Mucosa of descending colon (tissue), 3 donors: ENCODE data around the gene GPR158. TPM values are rescaled to one million over a fixed set of nuclear protein-coding genes. Genes with fewer than 3 reads are reported as not detected.

Source experiments
- ATAC-seq: fragments of 200-7000 bp; cut with Tn5 transposase; one replicate; pipeline ENCODE4 v1.9.1; 2020; ENCODE audit warnings: mild to moderate bottlenecking, moderate library complexity
- DNase-seq, 3 donors: peaks; one replicate each; pipeline ENCODE4 v3.0.0-alpha.2; 2020
- H3K36me3 ChIP-seq: fragments of 200-600 bp; one replicate; pipeline ENCODE4 v1.8.0; 2021; ENCODE audit warnings: low read depth, mild to moderate bottlenecking
- H3K4me1 ChIP-seq: fragments of 200-600 bp; one replicate; pipeline ENCODE4 v1.8.0; 2021; ENCODE audit warnings: low read depth, mild to moderate bottlenecking
- H3K4me3 ChIP-seq: fragments of 200-600 bp; one replicate; pipeline ENCODE4 v1.8.0; 2021; ENCODE audit warnings: mild to moderate bottlenecking
- H3K9me3 ChIP-seq: fragments of 200-600 bp; one replicate; pipeline ENCODE4 v1.8.0; 2021; ENCODE audit warnings: mild to moderate bottlenecking
- intact Hi-C, 2 donors: fragments of 100-400 bp; cut with DNase I in 1 of 2; cut with micrococcal nuclease in 1 of 2; formaldehyde crosslinking; loops; one replicate each; pipeline versions ENCODE4 v1.11.0 to v1.11.1; 2022; cut with DNase I, micrococcal nuclease
- total RNA-seq, 3 donors: library from RNA; stranded (reverse); fragmentation: NEBNext Ultra II Directional in 2 of 3; extraction: Animal tissue kit (Norgen Biotek cat#: 25700) in 2 of 3; gene quantifications; one replicate each; pipeline versions ENCODE4 v1.2.1 to v1.2.4, GENCODE V29; 2021 to 2023
- TF ChIP-seq, protein P1 (sequence below): fragments of 200-600 bp; IDR thresholded peaks from one replicate; pipeline ENCODE4 v1.8.0; 2022; ENCODE audit warnings: antibody characterized with exemption, mild to moderate bottlenecking
- donor health status: DM: no; HTN: no; CAD: no; lungs with moderate emphysema.
- donor health status: DM: no; HTN: no; CAD: no.
- donor health status: DM: no; HTN: yes; CAD: no.

The GPR158 gene
- total RNA-seq, 3 donors from 2014 or later = 0.20 to 0.51 (median 0.24) TPM

DNA sequence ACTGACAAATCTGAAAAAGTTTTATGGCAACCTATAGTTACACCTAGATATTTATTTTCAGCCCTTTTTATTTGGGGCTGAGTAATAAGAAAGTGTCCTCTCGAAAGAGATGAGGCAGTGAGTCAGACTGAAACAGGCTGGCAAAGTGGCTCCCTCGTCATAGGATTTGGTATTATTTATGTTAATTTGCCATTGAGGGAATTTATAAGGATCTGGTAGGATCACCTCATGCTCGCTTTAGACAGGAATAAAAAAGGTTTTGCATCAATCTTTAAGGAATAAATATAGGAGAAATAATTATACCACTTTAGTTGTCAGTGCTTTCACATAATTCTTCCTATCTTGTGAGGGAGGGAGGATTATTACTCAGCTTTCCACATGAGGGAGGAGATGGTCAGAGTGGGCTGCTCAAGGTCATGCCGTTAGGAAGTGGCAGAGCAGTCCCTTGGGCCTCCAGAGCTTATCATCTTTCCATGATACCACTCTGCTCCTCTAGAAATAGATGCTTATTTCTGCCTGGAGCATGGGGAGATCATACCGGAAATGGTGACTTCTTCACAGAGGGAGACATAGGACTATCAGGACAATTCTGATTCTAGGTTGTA, 356.8 kb downstream of the GPR158 start:
- no peaks in the 10 kb centered on the region for H3K36me3 ChIP-seq
- TF ChIP-seq, protein P1, sequence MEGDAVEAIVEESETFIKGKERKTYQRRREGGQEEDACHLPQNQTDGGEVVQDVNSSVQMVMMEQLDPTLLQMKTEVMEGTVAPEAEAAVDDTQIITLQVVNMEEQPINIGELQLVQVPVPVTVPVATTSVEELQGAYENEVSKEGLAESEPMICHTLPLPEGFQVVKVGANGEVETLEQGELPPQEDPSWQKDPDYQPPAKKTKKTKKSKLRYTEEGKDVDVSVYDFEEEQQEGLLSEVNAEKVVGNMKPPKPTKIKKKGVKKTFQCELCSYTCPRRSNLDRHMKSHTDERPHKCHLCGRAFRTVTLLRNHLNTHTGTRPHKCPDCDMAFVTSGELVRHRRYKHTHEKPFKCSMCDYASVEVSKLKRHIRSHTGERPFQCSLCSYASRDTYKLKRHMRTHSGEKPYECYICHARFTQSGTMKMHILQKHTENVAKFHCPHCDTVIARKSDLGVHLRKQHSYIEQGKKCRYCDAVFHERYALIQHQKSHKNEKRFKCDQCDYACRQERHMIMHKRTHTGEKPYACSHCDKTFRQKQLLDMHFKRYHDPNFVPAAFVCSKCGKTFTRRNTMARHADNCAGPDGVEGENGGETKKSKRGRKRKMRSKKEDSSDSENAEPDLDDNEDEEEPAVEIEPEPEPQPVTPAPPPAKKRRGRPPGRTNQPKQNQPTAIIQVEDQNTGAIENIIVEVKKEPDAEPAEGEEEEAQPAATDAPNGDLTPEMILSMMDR = no peak
- no peak for ATAC-seq
- H3K4me1 ChIP-seq = no peaks in the 10 kb centered on the region
- DNase-seq = no peak
- H3K9me3 ChIP-seq = no peaks in the 10 kb centered on the region
- intact Hi-C loops = no loop called here
- H3K4me3 ChIP-seq = no peak overlapping the region

DNA sequence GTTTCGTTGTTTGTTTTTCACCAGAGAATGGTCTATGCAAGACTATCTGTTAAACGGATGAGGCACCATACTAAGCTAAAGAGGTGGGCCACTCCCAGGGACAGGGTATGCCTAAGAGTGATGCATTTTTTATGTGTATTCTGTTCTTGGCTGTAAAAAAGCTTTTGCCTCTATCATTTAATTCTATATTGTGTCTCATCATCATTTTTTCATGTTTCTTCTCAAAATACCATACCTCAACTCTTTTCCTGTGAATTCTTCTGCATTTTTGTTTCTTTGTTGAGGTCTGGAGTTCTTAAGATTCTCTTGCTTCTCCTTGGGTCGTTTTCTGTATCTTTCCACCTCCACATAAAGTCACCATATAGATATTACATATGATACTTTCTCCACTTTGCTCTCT, 357.4 kb downstream of the GPR158 start:
- ATAC-seq = no peak
- no peaks in the 10 kb centered on the region for H3K36me3 ChIP-seq
- H3K4me1 ChIP-seq = no peaks in the 10 kb centered on the region
- H3K9me3 ChIP-seq = no peaks in the 10 kb centered on the region
- no peak overlapping the region for H3K4me3 ChIP-seq
- no peak for DNase-seq
- intact Hi-C loops = no loop called here
- TF ChIP-seq, protein P1 = no peak

DNA sequence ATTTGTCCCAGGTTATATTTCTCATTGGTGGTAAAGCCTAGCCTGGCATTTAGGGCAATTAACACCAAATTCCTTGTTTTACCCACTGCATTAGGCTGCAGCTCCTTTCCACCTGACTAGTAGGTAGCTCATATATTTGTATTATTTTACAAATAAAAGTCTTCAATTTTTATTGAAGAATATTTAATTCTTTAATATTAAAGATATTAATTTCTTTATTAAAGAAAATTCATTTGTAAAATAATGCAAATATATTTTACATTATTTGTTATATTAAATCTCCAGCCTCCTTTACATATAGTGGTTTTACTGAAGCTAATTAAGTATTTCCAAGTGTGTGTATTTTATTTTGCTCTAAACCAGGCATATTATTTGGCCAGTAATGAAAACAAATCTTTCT, 361.2 kb downstream of the GPR158 start:
- H3K4me1 ChIP-seq = no peaks in the 10 kb centered on the region
- no peak overlapping the region for H3K4me3 ChIP-seq
- no peaks in the 10 kb centered on the region for H3K9me3 ChIP-seq
- DNase-seq = no peak
- no peaks in the 10 kb centered on the region for H3K36me3 ChIP-seq
- ATAC-seq = no peak
- TF ChIP-seq, protein P1 = no peak
- intact Hi-C loops = no loop called here

DNA sequence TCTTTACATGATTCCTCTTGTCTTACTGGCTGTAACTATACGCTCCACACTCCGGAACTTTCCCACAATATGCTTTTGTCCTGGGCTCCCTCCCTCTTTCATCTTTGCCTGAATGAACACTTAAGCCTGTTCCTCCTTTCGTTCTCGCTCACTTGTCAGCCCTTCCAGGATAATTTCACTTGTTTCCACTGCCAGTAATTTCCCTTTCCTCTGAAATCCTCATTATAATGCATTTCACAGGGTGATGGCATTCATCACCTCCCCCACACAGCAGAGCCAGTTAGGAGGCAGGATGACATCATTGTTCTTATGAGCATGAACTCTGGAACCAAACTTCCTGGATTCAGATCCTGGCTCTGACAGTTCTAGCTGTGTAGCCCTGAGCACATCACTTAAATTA, 372.6 kb downstream of the GPR158 start:
- Histone ChIP-seq H3K9me3 (no peaks in the 10 kb centered on the region), H3K4me1 (no peaks in the 10 kb centered on the region), H3K36me3 (no peaks in the 10 kb centered on the region), H3K4me3 (no peak overlapping the region)
- no peak for DNase-seq
- intact Hi-C loops = no loop called here
- no peak for ATAC-seq
- TF ChIP-seq, protein P1 = no peak

DNA sequence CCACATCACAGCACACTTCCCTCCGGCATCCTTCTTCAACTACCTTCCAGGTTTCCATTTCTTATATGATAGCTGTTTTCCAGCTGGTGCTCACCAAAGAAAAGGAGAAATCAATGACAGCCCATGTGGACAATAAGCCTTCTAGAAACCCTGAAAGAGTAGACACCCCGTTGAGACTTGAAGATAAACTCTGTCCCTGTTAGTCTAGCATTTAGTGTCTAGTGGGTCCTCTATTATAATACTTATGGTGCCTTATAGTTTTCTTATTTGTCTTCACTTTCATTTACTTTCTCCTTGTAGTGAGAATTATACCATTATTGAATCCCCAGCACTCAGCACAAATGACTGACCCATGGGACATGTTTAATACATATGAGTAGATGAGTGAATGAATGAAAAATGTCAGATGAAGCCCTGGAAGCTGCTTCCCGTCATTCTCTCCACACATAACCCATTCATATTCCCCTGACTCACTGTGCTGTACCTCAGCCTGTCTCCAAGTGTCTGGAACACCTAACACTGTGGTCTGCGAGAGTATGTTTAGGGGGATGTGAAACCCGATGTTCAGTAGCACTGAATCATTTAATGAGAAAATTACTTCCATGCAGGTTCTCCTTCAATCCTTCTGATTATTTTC, 377.6 kb downstream of the GPR158 start:
- Histone ChIP-seq H3K9me3 (no peaks in the 10 kb centered on the region), H3K36me3 (no peaks in the 10 kb centered on the region), H3K4me1 (no peaks in the 10 kb centered on the region), H3K4me3 (no peak overlapping the region)
- TF ChIP-seq, protein P1 = no peak
- intact Hi-C loops = no loop called here
- ATAC-seq = no peak
- DNase-seq = no peak
